GM21786 (cell line): Measurements from ENCODE around the gene NELFA.

Experiments used
- ATAC-seq: cut with Tn5 transposase; IDR thresholded peaks from one replicate; pipeline ENCODE4 v1.9.1; 2021; ENCODE audit not compliant: unreplicated experiment

Gene NELFA

GRCh38 chr4:2008921-2009650, at the start of gene NELFA:
Gene NELFA, minus strand, starts transcription at chr4:2008974. Its CDS starts 15 bp downstream, at chr4:2008959.
- ATAC-seq = peak; percentile 75

- ATAC-seq = no peak
These were observed 48.8 kb upstream of the NELFA start for GRCh38 chr4:2057382-2058065.

- no peak for ATAC-seq
These were observed 45.4 kb upstream of the NELFA start for GRCh38 chr4:2054217-2054616.

GRCh38 chr4:2051086-2051485, 42.3 kb upstream of the NELFA start:
- no peak for ATAC-seq

GRCh38 chr4:2049811-2050210, 41.0 kb upstream of the NELFA start:
- no peak for ATAC-seq

GRCh38 chr4:2049381-2049780, 40.6 kb upstream of the NELFA start:
- ATAC-seq = no peak

- no peak for ATAC-seq
These were observed 40.1 kb upstream of the NELFA start for GRCh38 chr4:2048831-2049230.

GRCh38 chr4:2047781-2048581, 39.2 kb upstream of the NELFA start:
- ATAC-seq = no peak

GRCh38 chr4:2047031-2047660, 38.4 kb upstream of the NELFA start:
- no peak for ATAC-seq

- ATAC-seq = no peak
These were observed 37.5 kb upstream of the NELFA start for GRCh38 chr4:2046031-2046961.

- ATAC-seq = no peak
These were observed 36.8 kb upstream of the NELFA start for GRCh38 chr4:2045518-2045951.

- no peak for ATAC-seq
These were observed 36.1 kb upstream of the NELFA start for GRCh38 chr4:2044542-2045517.

- ATAC-seq = no peak
These were observed 35.3 kb upstream of the NELFA start for GRCh38 chr4:2044119-2044485.

GRCh38 chr4:2043396-2044118, 34.8 kb upstream of the NELFA start:
- no peak for ATAC-seq

- no peak for ATAC-seq
These were observed 34.2 kb upstream of the NELFA start for GRCh38 chr4:2042947-2043395.

GRCh38 chr4:2042204-2042946, 33.6 kb upstream of the NELFA start:
- peak; percentile 22 for ATAC-seq

GRCh38 chr4:2041239-2042130, 32.7 kb upstream of the NELFA start:
- ATAC-seq = peak; percentile 56
